Fibroblast of skin of left quadriceps (primary cell): ENCODE data around the gene PIK3R2.

Source experiments
- DNase-seq, 2 experiments: peaks; one replicate each; pipeline ENCODE4 v3.0.0-alpha.2; 2013; ENCODE audit warnings: low read depth in 2 of 2

Gene PIK3R2

GRCh38 chr19:18123819-18124218 is 29.1 kb upstream of the PIK3R2 start:
- no peak for DNase-seq

GRCh38 chr19:18126097-18126496 is 26.9 kb upstream of the PIK3R2 start:
- no peak for DNase-seq

- no peak for DNase-seq
Observed at GRCh38 chr19:18128044-18128443, 24.9 kb upstream of the PIK3R2 start.

- no peak for DNase-seq
Observed at GRCh38 chr19:18128805-18129204, 24.2 kb upstream of the PIK3R2 start.

GRCh38 chr19:18130523-18131242 is 22.3 kb upstream of the PIK3R2 start:
- no peak for DNase-seq

- DNase-seq: no peak
Observed at GRCh38 chr19:18131841-18132596, 20.9 kb upstream of the PIK3R2 start.

- no peak for DNase-seq
Observed at GRCh38 chr19:18135712-18136584, 17.0 kb upstream of the PIK3R2 start.

GRCh38 chr19:18137242-18137641 is 15.7 kb upstream of the PIK3R2 start:
- no peak for DNase-seq

GRCh38 chr19:18137657-18138339 is 15.2 kb upstream of the PIK3R2 start:
- DNase-seq: no peak

- no peak for DNase-seq
Observed at GRCh38 chr19:18140473-18140872, 12.5 kb upstream of the PIK3R2 start.

- DNase-seq: no peak
Observed at GRCh38 chr19:18141031-18141430, 11.9 kb upstream of the PIK3R2 start.

GRCh38 chr19:18143902-18144301 is 9.1 kb upstream of the PIK3R2 start:
- DNase-seq: no peak

- no peak for DNase-seq
Observed at GRCh38 chr19:18144361-18144760, 8.6 kb upstream of the PIK3R2 start.

- DNase-seq: no peak
Observed at GRCh38 chr19:18144906-18145305, 8.1 kb upstream of the PIK3R2 start.

GRCh38 chr19:18145391-18145999 is 7.5 kb upstream of the PIK3R2 start:
- no peak for DNase-seq

GRCh38 chr19:18147396-18147795 is 5.6 kb upstream of the PIK3R2 start:
- DNase-seq: no peak

GRCh38 chr19:18149596-18149975 is 3.4 kb upstream of the PIK3R2 start:
- no peak for DNase-seq

- DNase-seq: no peak
Observed at GRCh38 chr19:18150776-18151624, 2.0 kb upstream of the PIK3R2 start.

GRCh38 chr19:18152442-18152816 is 534 bp upstream of the PIK3R2 start:
- peak; percentile 94 to 95 for DNase-seq

GRCh38 chr19:18153556-18154134 is 682 bp downstream of the PIK3R2 start:
- DNase-seq: no peak
